ENCODE data around the gene MCF2L.

Gene MCF2L

DNA sequence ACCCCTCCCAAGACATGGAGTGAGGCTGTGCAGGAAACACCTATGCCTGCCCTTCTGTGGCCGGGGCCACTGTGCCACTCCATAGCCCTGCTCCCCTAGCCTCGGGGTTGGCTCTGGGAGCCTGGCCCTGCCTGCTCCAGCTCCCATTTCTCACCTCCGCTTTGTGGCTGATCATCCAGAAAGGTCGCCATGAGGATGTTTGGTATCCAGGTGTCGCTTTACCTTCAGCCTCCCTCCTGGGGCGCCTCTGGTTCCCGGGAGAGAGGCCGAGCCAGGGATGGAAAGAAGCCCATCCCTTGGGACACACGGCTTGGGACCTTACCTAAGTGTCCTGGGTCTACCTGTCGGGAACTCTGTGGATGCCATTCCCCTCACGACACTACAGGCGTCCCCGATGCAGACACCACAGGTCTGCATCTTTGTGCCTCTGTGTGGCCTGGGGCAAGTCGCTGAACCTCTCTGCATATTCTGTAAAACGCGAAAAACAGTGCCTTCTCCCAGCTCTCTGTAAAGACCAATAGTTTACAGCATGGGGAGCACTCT is 3.4 kb upstream of the MCF2L start:
- DNase-seq = no peak

DNA sequence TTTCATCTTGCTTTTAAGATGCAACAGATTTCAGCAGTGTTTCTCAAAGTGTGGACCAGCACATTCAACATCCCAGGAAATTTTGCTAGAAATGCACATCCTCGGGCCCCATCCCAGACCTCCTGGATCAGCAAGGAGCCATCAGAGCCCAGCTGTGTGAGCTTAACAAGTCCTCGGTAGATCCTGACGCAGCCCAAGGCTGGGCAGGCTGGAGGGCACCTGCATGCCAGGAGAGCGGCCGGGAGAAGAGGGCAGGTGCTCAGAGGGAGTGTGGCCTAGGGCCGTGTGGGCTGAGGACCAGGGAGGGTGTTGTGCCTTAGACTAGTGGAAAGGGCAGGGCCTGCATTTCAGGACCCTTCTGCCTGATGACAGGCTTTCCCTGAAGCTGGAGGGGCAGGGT is 2.2 kb upstream of the MCF2L start:
- DNase-seq = no peak

DNA sequence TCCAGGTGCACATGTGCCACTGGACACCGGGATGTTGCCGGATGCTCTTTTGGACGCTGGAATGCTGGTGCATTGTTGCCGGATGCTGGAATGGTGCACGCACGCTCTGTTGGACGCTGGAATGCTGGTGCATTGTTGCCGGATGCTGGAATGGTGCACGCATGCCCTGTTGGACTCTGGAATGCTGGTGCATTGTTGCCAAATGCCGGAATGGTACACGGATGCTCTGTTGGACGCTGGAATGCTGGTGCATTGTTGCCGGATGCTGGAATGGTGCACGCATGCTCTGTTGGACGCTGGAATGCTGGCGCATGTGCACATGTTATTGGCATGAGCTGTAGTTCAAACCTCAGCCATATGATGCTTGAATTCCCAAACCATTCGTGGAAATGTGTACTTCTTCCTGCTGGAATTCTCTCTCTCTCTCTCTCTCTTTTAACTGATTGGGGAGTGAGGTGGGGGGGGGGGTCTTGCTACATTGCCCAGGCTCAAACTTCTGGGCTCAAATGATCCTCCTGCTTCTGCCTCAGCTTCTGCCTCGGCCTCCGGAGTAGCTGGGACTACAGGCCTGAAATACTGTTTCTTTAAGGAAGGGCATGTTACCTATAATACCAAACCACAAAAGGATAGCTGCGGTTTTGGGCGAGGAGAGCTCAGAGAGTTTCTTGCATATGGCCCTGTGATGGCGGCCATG is 1.2 kb upstream of the MCF2L start:
- DNase-seq = no peak

DNA sequence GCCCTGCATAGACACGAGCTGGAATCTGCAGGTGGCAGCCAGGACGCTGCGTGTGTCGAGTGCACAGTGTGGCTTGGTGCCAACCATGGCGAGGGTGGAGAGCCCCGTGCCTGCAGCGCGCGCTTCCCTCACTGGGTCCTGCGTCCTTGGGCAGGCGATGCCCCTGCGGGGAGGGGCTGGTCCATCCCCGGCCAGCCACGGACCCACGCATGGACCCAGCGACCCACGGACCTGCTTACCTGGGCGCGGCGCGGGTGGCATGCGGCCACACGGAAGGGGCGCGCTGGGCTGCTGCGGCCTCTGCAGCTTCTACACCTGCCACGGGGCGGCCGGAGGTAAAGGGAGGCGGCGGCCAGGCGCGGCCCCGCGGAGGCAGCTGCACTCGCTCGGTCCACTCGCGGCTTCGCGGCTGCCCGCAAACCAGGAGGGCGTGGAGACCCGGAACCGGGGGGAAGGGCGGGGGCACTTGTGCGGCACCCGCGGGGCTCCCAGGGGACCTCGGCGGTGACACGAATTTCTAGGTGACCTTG is 569 bp upstream of the MCF2L start:
- DNase-seq = peak; percentile 15

DNA sequence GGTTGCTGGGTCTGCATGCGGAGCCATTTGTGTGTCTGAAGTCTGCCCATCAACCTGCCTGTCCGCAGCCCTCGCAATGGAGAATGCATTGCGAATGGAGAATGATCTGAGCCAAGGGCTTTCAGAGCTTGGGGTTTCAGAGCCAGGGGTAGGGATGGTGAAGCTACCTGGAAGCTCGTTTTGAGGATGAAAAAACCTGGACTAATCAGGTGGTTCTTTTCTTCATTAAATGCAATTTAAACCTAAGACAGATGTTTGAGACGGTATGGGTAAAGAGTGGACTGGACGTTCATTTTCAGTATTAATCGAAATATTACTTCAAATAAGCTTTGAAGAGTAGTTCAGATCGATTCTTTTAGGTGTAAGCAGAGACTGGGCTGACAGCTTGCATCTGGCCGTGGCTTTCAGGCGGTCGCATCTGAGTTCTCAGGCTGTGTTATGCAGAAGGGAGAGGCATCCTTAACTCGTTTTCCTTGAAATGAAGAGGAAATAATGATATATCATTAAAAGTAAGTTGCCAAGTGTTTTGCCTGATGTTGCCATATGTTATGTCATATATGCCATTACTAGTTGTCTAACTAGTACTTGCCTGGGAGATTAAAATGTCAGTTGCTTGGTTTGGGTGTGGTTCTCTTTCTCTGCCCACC is 801 bp downstream of the MCF2L start:
- no peak for DNase-seq

DNA sequence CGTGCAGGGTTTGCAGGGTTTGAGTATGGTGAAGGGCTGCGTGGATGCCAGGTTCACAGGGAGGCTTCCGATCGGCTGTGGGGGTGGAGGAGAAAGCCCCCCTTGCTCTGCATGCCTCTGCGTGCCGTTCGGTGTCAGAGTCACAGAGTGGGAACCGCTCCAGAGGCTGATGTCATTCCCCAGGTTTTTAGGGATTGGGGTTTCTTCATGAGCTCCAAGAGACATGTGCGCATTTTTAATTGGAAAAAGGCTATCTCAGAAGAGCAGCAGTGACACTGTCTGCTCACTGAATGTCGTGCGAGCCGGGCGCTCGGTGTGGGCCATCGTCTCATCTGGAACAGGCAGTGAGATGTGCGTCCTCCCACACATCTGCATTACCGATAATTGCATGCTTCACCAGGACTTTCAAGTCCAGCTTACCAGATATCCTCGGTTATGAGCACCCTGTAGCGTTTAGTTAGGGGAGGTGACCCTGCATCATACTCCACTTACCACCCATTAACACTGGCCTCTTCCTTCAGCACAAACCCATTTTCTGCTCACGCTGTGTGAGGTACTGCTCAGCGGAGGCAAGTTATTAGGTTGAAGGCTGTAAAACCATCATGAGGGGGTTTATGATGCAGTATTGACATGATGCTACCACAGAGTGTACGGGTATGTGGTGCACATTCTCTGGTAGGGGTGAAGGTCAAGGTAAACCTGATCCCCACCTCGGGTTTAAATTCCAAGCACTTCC is 1.7 kb downstream of the MCF2L start:
- DNase-seq = no peak

DNA sequence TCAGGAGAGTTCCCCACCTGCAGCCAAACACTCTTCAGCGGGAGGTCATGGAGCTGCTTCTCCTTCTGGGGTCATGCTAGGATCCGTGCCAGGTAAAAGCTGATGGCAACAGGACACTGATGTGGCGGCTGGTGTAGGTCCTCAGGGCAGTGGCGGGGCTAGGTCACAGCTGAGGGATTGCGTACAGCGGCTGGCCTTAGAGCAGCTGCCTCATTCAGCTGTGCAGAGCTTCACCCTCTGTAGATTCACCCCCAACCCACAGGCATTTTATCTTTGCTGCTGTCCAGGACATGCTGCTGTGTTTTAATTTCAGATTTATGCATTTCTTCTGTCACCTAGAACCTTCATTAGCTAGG is 2.3 kb downstream of the MCF2L start:
- DNase-seq = no peak

DNA sequence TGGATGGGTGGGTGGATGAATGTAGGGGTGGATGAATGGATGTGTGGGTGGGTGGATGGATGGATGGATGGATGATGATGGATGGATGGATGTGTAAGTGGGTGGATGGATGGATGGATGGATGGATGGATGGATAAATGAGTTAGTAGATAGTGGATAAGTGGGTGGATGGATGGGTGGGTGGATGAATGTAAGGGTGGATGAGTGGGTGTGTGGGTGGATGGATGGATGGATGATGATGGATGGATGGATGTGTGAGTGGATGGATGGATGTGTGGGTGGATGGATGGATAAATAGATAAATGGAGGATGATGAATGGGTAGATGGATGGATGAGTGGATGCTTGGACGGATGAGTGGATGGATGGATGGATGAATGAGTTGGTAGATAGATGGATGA is 3.2 kb downstream of the MCF2L start:
- DNase-seq = no peak

DNA sequence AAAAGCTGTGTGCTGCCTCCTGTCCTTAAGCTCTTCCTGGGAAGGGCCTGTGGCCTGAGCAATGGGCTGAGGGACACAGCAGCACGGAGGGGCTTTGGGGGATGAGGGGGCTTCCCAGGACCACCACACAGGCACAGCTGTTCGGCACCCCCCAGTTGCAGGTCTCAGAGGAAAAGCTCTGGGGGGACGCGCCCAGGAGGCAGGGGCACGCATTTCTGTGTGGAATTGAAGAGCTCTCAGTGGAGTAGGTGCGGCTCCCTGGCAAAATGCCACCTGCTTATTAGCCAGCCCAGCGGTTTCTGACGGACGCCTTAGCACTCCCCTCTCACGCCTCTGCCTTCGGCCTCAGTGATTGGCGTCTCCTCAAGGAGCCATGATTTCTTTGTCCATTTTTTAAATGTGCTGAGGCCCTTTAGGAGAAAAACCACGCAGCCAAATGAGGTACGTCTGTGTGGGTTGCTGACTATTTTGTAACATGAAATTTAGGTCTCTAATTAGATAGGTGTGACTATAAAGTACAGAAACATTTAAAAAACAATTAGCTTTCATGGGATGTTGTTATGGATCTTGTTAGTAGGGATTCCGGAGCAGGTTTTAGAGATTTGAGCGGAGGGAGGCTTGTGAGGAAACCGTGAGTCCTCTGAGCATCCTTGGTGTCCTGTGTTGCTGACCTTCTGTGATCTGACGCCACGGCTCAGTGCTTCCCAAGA is 4.0 kb downstream of the MCF2L start:
- no peak for DNase-seq

DNA sequence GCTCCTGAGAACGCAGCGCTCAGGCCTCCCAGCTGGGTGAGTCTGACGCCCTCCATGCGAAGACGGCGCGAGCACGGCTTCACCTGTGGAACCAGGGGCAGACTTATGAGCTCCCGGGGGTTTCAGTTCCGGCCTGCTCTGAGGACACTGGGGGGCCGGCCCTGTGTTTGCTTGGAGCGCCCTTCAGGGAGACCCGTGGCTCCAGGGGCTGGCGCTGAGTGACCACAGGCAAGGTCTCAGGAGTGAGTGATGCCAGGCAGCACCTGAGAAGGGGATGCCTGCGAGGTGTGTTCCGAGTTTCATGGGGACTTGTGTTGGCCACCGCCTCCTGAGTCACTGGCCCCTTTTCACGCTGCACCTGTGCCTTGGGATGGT is 4.5 kb downstream of the MCF2L start:
- DNase-seq = no peak

DNA sequence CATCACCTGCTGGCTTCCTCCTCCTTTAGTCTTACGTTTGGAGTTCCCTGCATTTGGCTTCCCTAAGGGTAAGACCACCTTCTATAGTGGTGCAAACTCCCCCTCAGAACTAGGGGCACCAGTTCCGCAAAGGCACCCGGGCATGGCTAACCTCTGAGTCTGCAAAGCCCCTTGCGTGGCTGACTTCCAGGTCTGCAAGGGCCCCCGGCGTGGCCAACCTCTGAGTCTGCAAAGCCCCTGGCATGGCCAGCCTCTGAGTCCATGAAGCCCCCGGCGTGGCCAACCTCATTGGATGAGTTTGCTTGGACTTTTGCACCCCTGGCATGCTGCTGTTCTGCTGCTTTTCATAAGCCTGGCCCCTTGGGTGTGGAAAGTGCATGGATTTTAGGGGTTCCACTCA is 5.1 kb downstream of the MCF2L start:
- no peak for DNase-seq

DNA sequence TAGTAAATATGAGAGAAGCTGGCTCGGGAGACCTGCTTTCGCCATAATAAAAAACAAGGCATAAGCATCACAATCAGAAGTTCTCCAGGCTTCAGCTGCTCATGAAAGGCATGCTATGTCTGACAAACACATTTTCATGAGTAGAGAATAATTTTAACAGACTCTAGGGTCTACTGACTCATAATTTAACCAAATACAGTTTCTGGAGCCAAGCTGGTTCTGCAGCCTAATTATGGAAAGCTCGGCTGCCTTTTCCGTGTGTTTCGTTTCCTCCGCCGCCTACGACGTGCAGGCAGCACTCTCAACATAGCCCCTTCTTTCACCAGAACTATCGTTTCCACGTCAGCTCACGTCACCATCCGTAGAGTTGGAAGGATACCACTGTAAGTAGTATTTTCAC is 5.7 kb downstream of the MCF2L start:
- no peak for DNase-seq

DNA sequence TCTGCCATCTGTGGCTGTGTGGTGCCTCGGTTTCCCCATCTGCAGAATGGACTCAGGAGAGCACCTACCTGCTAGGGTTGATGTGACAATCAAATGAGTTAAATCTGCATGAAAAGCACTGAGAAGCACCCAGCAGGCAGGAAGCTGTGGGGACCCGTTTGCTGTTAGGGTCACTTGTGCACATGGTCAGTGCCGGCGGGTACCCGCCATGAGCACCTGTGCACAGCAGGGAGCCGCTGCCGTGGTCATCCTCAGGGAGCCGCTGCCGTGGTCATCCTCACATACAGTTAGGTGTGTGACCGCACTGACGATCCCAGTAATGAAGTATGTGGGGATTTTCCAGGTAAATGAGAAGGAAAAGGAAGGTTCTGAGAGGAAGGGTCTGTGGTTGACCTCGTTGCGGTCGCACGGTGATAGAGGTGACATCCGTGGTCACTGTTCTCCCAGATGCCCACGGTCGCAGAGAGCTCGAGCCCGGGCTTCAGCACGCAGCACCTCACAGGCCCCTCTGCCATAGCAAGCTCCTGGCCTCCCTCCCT is 6.5 kb downstream of the MCF2L start:
- no peak for DNase-seq

DNA sequence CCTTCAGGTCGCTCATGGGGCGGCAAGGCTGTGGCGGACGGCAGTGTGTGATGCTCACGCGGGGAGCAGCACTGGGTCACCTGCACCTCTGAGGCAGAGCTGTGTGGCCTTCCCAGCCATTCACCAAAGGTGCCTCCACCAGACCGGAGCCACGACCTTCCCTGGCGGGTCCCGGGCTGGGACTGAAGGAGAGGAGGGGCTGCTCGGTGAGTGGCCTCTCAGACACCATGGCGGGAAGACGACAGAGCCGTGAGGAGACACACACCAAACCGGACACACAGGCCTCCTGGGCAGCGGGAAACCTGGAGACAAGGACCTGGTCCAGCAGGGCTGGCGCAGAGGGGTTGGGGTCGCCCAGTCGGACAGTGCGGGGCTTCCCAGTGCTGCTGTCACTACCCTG is 7.5 kb downstream of the MCF2L start:
- no peak for DNase-seq

DNA sequence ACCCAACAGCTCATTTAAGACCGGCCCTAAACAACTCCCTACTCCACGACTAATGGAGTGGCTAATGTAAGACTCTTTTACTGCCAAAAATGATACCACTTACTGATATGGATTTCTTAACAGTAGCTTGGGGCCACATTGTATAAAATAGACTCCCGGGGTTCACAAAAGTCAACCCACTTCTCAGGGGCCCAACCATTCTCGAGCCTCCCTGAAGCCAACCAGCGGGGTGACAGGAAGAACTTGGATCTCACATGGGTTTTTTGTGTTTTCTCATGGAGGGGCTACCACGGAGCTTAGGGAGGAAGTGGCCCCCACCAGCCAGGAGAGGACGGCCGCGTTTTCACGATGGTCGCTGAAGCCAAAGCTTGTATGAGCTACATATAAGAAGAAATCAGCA is 8.1 kb downstream of the MCF2L start:
- no peak for DNase-seq

DNA sequence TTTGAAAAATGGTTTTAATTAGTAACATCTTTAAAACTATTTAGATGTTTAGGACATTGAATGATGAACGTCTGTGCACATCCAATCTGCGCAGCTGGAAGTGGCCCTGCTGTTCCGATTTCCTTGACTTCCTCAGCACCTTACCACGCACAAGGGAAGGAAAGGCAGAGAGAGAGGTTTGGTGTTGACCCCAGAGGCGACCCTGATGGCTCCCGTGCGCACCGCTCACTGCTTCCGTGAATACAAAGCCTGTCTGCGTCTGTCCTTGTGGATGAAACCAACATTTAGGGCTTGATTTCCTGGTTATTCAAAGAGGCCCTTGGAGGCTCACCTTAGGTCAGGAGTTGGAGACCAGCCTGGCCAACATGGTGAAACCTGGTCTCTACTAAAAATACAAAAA is 8.5 kb downstream of the MCF2L start:
- DNase-seq = no peak

DNA sequence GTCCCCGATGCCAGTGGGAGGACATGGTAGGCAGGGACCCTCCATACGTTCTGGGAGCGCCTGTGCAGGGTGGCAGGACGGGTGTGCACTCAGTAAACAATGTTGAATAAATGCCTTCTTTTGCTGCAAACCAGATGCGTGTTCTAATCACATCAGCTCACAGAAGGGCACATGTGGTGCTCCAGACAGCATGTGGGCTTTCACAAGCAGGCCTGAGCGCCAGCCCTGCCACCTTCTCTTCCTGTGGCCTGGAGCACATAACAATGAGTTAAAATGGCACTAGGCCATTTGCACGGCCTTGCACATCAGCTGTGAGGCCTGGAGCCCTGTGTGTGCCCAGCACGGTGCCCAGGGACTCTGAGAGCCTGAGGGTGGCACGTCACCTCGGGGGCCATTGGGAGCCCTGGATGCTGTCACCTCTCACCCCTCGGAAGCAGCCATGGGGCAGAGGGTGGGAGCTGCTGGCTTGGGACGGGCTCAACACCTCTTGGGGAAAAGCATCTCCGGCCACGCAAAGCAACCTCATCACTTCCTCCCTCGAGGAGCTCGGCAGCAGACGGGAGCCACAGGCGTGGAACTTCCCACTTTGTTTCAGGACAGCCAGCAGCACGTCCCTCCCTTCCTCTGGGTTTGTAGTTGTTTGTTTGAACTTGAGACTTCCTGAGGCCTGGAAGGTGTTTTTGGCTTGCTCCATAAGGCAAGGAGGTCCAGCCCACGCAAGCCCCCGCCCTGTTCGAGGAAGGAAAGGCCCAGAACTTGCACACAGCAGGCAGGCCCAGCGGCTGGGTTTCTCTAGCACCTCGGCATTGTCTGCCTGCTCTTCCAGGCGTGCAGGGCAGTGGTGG is 9.8 kb downstream of the MCF2L start:
- no peak for DNase-seq

DNA sequence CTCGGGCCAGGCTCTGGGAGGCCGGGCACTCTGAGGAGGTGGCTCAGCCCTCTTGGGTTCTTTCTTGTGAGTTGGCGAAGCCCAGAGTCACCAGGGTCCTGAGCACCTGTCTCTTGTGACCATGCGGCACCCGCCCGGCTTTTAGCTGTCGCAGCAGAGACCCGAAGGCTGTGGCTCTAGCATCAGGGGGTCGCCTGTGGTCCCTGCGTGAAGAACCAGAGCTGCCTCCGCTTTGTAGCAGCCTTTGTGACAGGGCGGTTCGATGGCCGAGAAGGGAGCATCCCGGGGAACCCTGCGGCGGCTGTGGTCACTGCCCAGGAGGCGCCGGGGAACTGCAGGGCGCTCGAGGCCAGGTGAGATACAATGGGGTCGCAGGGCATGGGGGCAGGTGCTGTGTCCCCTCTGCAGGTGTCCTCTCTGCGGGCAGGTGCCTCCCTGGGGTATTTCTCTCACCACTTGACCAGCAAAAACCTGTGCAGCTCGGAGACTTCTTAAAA is 10.4 kb downstream of the MCF2L start:
- DNase-seq = no peak

DNA sequence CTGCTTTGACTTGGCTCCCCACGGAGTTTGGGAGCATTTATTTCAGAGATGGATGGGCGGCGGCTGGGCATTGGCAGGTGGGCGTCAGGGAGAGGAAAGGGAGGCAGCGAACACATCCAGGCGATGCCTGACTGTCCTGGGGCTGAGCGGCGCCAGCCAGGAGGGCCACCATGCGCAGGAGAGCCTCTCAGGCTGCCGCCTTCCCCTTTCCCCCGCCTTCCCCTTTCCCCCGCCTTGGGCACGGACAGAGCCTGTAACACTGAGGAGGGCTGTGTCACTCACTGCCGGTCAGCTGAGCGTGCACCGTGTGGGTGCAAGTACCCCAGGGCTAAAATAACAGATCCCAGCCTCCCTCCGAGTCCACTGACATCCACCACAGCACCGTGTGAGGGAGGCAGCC is 11.4 kb downstream of the MCF2L start:
- DNase-seq = no peak

DNA sequence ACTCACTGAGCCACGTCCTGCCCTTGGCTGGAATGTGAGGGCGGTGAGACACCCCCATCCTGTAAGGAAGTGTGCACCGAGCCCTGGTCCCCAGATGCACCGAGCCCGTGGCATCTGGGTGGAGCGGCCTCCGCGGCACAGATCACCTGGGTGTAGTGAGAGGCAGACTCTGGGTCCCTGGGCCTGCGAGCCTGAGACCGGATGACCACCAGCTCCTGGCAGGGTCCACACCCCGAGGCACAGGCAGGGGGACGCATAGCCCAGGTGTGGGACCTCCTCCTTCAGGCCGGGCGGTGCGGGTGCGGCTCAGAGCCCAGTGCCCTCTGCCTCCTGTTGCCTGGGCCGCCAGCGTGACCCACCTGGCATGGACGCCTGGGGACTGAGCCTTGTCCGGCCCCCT is 12.4 kb downstream of the MCF2L start:
- no peak for DNase-seq

DNA sequence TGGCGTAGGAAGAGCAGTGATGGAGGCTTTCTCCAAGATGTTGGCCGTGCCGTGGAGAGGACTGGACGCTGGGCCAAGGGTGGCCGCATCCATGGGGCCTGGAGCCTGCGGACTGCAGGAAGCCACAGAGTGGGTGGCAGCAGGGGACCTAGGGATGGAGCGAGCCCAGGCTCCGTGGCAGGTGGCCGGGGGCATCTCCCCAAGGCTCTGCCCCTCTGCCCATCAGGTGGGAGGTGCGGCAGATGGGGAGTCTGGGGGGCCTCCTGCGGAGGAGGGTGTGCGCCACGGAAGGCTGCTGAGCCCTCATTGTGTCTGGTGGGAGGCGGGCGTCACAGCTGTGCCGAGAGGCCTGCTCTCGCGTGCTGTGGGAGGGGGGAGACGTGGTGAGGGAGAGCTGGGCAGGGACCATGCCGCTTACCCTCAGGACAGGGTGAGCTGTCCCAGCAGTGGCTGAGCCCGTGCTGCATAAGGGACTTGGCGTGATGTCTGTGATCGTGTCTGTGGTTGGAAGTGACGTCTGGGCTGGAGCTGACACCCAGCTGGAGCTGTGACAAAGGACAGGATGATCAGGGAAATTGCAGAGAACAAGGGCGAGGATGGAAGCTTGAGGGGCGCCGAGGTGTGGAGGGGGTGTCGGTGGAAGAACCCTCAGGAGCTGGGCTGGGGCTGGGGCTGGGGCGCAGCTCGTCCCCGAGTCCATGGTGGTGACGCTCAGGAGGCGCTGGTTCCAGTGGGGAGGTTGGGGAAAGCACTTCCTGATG is 13.4 kb downstream of the MCF2L start:
- DNase-seq = no peak

All from NCI-H1694 treated with DMSO at 0.1 percent for 48 hours (cell line).